Measurements from ENCODE around the gene PRSS23.

Gene PRSS23

GRCh38 chr11:86787656-86788055, 12.7 kb upstream of the PRSS23 start:
- Histone ChIP-seq H3K27me3 (ENCODE audit: control insufficient read depth in 5 of 5, insufficient read depth in 4 of 5, low read length in 5 of 5) (no peaks in the 10 kb centered on the region), H3K9ac (ENCODE audit: low read length in 5 of 5) (no peak overlapping the region), H3K36me3 (ENCODE audit: control insufficient read depth in 5 of 5, insufficient read depth in 5 of 5, low read length in 5 of 5) (no peaks in the 10 kb centered on the region), H3K4me3 (ENCODE audit: low read depth in 1 of 5, low read length in 5 of 5) (no peak overlapping the region), H3K27ac (ENCODE audit: low read depth, low read length) (no peak overlapping the region), H3K4me1 (ENCODE audit: control insufficient read depth in 5 of 5, insufficient read depth in 5 of 5, low read length in 5 of 5) (peaks cover 0 to 3% (median 0%) of the 10 kb centered on the region in 5 donors), H3K9me3 (ENCODE audit: control insufficient read depth in 5 of 5, low read length in 5 of 5) (no peaks in the 10 kb centered on the region)

GRCh38 chr11:86790195-86790725, 10.1 kb upstream of the PRSS23 start:
- Histone ChIP-seq H3K9me3 (ENCODE audit: control insufficient read depth in 5 of 5, low read length in 5 of 5) (no peaks in the 10 kb centered on the region), H3K4me1 (ENCODE audit: control insufficient read depth in 5 of 5, insufficient read depth in 5 of 5, low read length in 5 of 5) (no peaks in the 10 kb centered on the region), H3K9ac (ENCODE audit: low read length in 5 of 5) (no peak overlapping the region), H3K27me3 (ENCODE audit: control insufficient read depth in 5 of 5, insufficient read depth in 4 of 5, low read length in 5 of 5) (no peaks in the 10 kb centered on the region), H3K27ac (ENCODE audit: low read depth, low read length) (no peak overlapping the region), H3K4me3 (ENCODE audit: low read depth in 1 of 5, low read length in 5 of 5) (no peak overlapping the region), H3K36me3 (ENCODE audit: control insufficient read depth in 5 of 5, insufficient read depth in 5 of 5, low read length in 5 of 5) (no peaks in the 10 kb centered on the region)

GRCh38 chr11:86790867-86791849, 9.2 kb upstream of the PRSS23 start:
- H3K9ac ChIP-seq (ENCODE audit: low read length in 5 of 5), result no peak overlapping the region
- no peak overlapping the region for H3K4me3 ChIP-seq (ENCODE audit: low read depth in 1 of 5, low read length in 5 of 5)

GRCh38 chr11:86792150-86792549, 8.2 kb upstream of the PRSS23 start:
- H3K27me3 ChIP-seq (ENCODE audit: control insufficient read depth in 5 of 5, insufficient read depth in 4 of 5, low read length in 5 of 5), result no peaks in the 10 kb centered on the region
- H3K4me3 ChIP-seq (ENCODE audit: low read depth in 1 of 5, low read length in 5 of 5), result no peak overlapping the region
- no peaks in the 10 kb centered on the region for H3K4me1 ChIP-seq (ENCODE audit: control insufficient read depth in 5 of 5, insufficient read depth in 5 of 5, low read length in 5 of 5)
- no peaks in the 10 kb centered on the region for H3K36me3 ChIP-seq (ENCODE audit: control insufficient read depth in 5 of 5, insufficient read depth in 5 of 5, low read length in 5 of 5)
- H3K9ac ChIP-seq (ENCODE audit: low read length in 5 of 5), result no peak overlapping the region
- H3K9me3 ChIP-seq (ENCODE audit: control insufficient read depth in 5 of 5, low read length in 5 of 5), result no peaks in the 10 kb centered on the region
- no peak overlapping the region for H3K27ac ChIP-seq (ENCODE audit: low read depth, low read length)

More at GRCh38 chr11:86790867-86791849, 9.2 kb upstream of the PRSS23 start:
- no peak overlapping the region for H3K27ac ChIP-seq (ENCODE audit: low read depth, low read length)
- no peaks in the 10 kb centered on the region for H3K27me3 ChIP-seq (ENCODE audit: control insufficient read depth in 5 of 5, insufficient read depth in 4 of 5, low read length in 5 of 5)
- no peaks in the 10 kb centered on the region for H3K4me1 ChIP-seq (ENCODE audit: control insufficient read depth in 5 of 5, insufficient read depth in 5 of 5, low read length in 5 of 5)
- H3K9me3 ChIP-seq (ENCODE audit: control insufficient read depth in 5 of 5, low read length in 5 of 5), result no peaks in the 10 kb centered on the region
- no peaks in the 10 kb centered on the region for H3K36me3 ChIP-seq (ENCODE audit: control insufficient read depth in 5 of 5, insufficient read depth in 5 of 5, low read length in 5 of 5)

- no peak overlapping the region for H3K9ac ChIP-seq (ENCODE audit: low read length in 5 of 5)
Observed at GRCh38 chr11:86793307-86793706, 7.0 kb upstream of the PRSS23 start.

GRCh38 chr11:86795511-86795910, 4.8 kb upstream of the PRSS23 start:
- no peak overlapping the region for H3K4me3 ChIP-seq (ENCODE audit: low read depth in 1 of 5, low read length in 5 of 5)
- H3K4me1 ChIP-seq (ENCODE audit: control insufficient read depth in 5 of 5, insufficient read depth in 5 of 5, low read length in 5 of 5), result peaks cover 0 to 7% (median 5%) of the 10 kb centered on the region in 5 donors
- no peak overlapping the region for H3K27ac ChIP-seq (ENCODE audit: low read depth, low read length)
- H3K36me3 ChIP-seq (ENCODE audit: control insufficient read depth in 5 of 5, insufficient read depth in 5 of 5, low read length in 5 of 5), result no peaks in the 10 kb centered on the region
- H3K9ac ChIP-seq (ENCODE audit: low read length in 5 of 5), result no peak overlapping the region
- H3K27me3 ChIP-seq (ENCODE audit: control insufficient read depth in 5 of 5, insufficient read depth in 4 of 5, low read length in 5 of 5), result no peaks in the 10 kb centered on the region
- no peaks in the 10 kb centered on the region for H3K9me3 ChIP-seq (ENCODE audit: control insufficient read depth in 5 of 5, low read length in 5 of 5)

More at GRCh38 chr11:86793307-86793706, 7.0 kb upstream of the PRSS23 start:
- Histone ChIP-seq H3K36me3 (ENCODE audit: control insufficient read depth in 5 of 5, insufficient read depth in 5 of 5, low read length in 5 of 5) (no peaks in the 10 kb centered on the region), H3K9me3 (ENCODE audit: control insufficient read depth in 5 of 5, low read length in 5 of 5) (no peaks in the 10 kb centered on the region), H3K4me1 (ENCODE audit: control insufficient read depth in 5 of 5, insufficient read depth in 5 of 5, low read length in 5 of 5) (no peaks in the 10 kb centered on the region), H3K27me3 (ENCODE audit: control insufficient read depth in 5 of 5, insufficient read depth in 4 of 5, low read length in 5 of 5) (no peaks in the 10 kb centered on the region), H3K27ac (ENCODE audit: low read depth, low read length) (no peak overlapping the region), H3K4me3 (ENCODE audit: low read depth in 1 of 5, low read length in 5 of 5) (no peak overlapping the region)

- Histone ChIP-seq H3K27ac (ENCODE audit: low read depth, low read length) (no peak overlapping the region), H3K27me3 (ENCODE audit: control insufficient read depth in 5 of 5, insufficient read depth in 4 of 5, low read length in 5 of 5) (no peaks in the 10 kb centered on the region), H3K9me3 (ENCODE audit: control insufficient read depth in 5 of 5, low read length in 5 of 5) (no peaks in the 10 kb centered on the region), H3K36me3 (ENCODE audit: control insufficient read depth in 5 of 5, insufficient read depth in 5 of 5, low read length in 5 of 5) (no peaks in the 10 kb centered on the region), H3K4me3 (ENCODE audit: low read depth in 1 of 5, low read length in 5 of 5) (no peak overlapping the region), H3K4me1 (ENCODE audit: control insufficient read depth in 5 of 5, insufficient read depth in 5 of 5, low read length in 5 of 5) (peaks cover 0 to 11% (median 10%) of the 10 kb centered on the region in 5 donors), H3K9ac (ENCODE audit: low read length in 5 of 5) (no peak overlapping the region)
Observed at GRCh38 chr11:86795949-86796348, 4.4 kb upstream of the PRSS23 start.

- peaks cover 0 to 2% (median 0%) of the 10 kb centered on the region in 5 donors for H3K27me3 ChIP-seq (ENCODE audit: control insufficient read depth in 5 of 5, insufficient read depth in 4 of 5, low read length in 5 of 5)
- no peak overlapping the region for H3K9ac ChIP-seq (ENCODE audit: low read length in 5 of 5)
- H3K4me1 ChIP-seq (ENCODE audit: control insufficient read depth in 5 of 5, insufficient read depth in 5 of 5, low read length in 5 of 5), result peaks cover 0 to 20% (median 16%) of the 10 kb centered on the region in 5 donors
- H3K36me3 ChIP-seq (ENCODE audit: control insufficient read depth in 5 of 5, insufficient read depth in 5 of 5, low read length in 5 of 5), result no peaks in the 10 kb centered on the region
- H3K27ac ChIP-seq (ENCODE audit: low read depth, low read length), result no peak overlapping the region
- no peaks in the 10 kb centered on the region for H3K9me3 ChIP-seq (ENCODE audit: control insufficient read depth in 5 of 5, low read length in 5 of 5)
- H3K4me3 ChIP-seq (ENCODE audit: low read depth in 1 of 5, low read length in 5 of 5), result no peak overlapping the region
Observed at GRCh38 chr11:86797133-86797532, 3.2 kb upstream of the PRSS23 start.

- H3K4me3 ChIP-seq (ENCODE audit: low read depth in 1 of 5, low read length in 5 of 5), result no peak overlapping the region
- no peak overlapping the region for H3K9ac ChIP-seq (ENCODE audit: low read length in 5 of 5)
- no peak overlapping the region for H3K27ac ChIP-seq (ENCODE audit: low read depth, low read length)
- H3K9me3 ChIP-seq (ENCODE audit: control insufficient read depth in 5 of 5, low read length in 5 of 5), result no peaks in the 10 kb centered on the region
- peaks cover 0 to 2% (median 0%) of the 10 kb centered on the region in 5 donors for H3K27me3 ChIP-seq (ENCODE audit: control insufficient read depth in 5 of 5, insufficient read depth in 4 of 5, low read length in 5 of 5)
- H3K36me3 ChIP-seq (ENCODE audit: control insufficient read depth in 5 of 5, insufficient read depth in 5 of 5, low read length in 5 of 5), result no peaks in the 10 kb centered on the region
- H3K4me1 ChIP-seq (ENCODE audit: control insufficient read depth in 5 of 5, insufficient read depth in 5 of 5, low read length in 5 of 5), result peaks cover 0 to 23% (median 16%) of the 10 kb centered on the region in 5 donors
Observed at GRCh38 chr11:86798988-86799387, 1.4 kb upstream of the PRSS23 start.

- H3K4me3 ChIP-seq (ENCODE audit: low read depth in 1 of 5, low read length in 5 of 5), result peak overlapping the region; percentile 62 to 78 (median 75)
- peak overlapping the region in 4 of 5 donors; percentile 46 to 75 (median 58) for H3K9ac ChIP-seq (ENCODE audit: low read length in 5 of 5)
- H3K36me3 ChIP-seq (ENCODE audit: control insufficient read depth in 5 of 5, insufficient read depth in 5 of 5, low read length in 5 of 5), result no peaks in the 10 kb centered on the region
- H3K9me3 ChIP-seq (ENCODE audit: control insufficient read depth in 5 of 5, low read length in 5 of 5), result no peaks in the 10 kb centered on the region
- H3K27ac ChIP-seq (ENCODE audit: low read depth, low read length), result peak overlapping the region; percentile 15
- H3K4me1 ChIP-seq (ENCODE audit: control insufficient read depth in 5 of 5, insufficient read depth in 5 of 5, low read length in 5 of 5), result peaks cover 0 to 23% (median 16%) of the 10 kb centered on the region in 5 donors
- H3K27me3 ChIP-seq (ENCODE audit: control insufficient read depth in 5 of 5, insufficient read depth in 4 of 5, low read length in 5 of 5), result peaks cover 0 to 2% (median 0%) of the 10 kb centered on the region in 5 donors
Observed at GRCh38 chr11:86799680-86800075, 664 bp upstream of the PRSS23 start.

Data from subcutaneous abdominal adipose tissue (tissue), 5 donors.